Endothelial cell (in vitro differentiated cells): Measurements from ENCODE around the gene OTOA. TPM values are rescaled to one million over a fixed set of nuclear protein-coding genes. Genes with fewer than 3 reads are reported as not detected.
"Not testable (repeated sequence)": the region's sequence is repeated elsewhere in the genome, so short reads cannot be mapped to it uniquely, and the experiment has no call there.

Experiments
- DNase-seq: peaks from one replicate; pipeline ENCODE4 v3.0.0; 2021; ENCODE audit warnings: low spot score
- H3K27ac Mint-ChIP-seq: one replicate; pipeline ENCODE4 v1.8.0; 2021; ENCODE audit warnings: mixed read lengths, inconsistent platforms; ENCODE audit not compliant: unreplicated experiment
- H3K27me3 Mint-ChIP-seq: one replicate; pipeline ENCODE4 v1.8.0; 2021; ENCODE audit warnings: mild to moderate bottlenecking, moderate library complexity, mixed read lengths, inconsistent platforms; ENCODE audit not compliant: unreplicated experiment
- H3K36me3 Mint-ChIP-seq: one replicate; pipeline ENCODE4 v1.8.0; 2021; ENCODE audit warnings: mild to moderate bottlenecking, low read depth, mixed read lengths, inconsistent platforms; ENCODE audit not compliant: unreplicated experiment
- H3K4me1 Mint-ChIP-seq: one replicate; pipeline ENCODE4 v1.8.0; 2021; ENCODE audit warnings: mild to moderate bottlenecking, mixed read lengths, inconsistent platforms; ENCODE audit not compliant: unreplicated experiment
- H3K4me3 Mint-ChIP-seq: one replicate; pipeline ENCODE4 v1.8.0; 2021; ENCODE audit warnings: mild to moderate bottlenecking, mixed read lengths, inconsistent platforms; ENCODE audit not compliant: unreplicated experiment
- H3K9me3 Mint-ChIP-seq: one replicate; pipeline ENCODE4 v1.8.0; 2021; ENCODE audit warnings: mixed read lengths, inconsistent platforms; ENCODE audit not compliant: unreplicated experiment
- total RNA-seq: library from RNA; stranded (reverse); fragmentation: NEBNext Ultra II Directional; extraction: Animal tissue kit (Norgen Biotek cat#: 25700); gene quantifications from one replicate; pipeline ENCODE4 v1.2.1, GENCODE V29; 2021; ENCODE audit not compliant: unreplicated experiment
- TF ChIP-seq, protein P1 (sequence below): fragments of 200-600 bp; sonication (generic); IDR thresholded peaks from one replicate; pipeline ENCODE4 v1.5.0; 2021; ENCODE audit warnings: antibody characterized with exemption; ENCODE audit not compliant: unreplicated experiment

The OTOA gene
- total RNA-seq, 1 donor from 2014 or later, result not detected

DNA sequence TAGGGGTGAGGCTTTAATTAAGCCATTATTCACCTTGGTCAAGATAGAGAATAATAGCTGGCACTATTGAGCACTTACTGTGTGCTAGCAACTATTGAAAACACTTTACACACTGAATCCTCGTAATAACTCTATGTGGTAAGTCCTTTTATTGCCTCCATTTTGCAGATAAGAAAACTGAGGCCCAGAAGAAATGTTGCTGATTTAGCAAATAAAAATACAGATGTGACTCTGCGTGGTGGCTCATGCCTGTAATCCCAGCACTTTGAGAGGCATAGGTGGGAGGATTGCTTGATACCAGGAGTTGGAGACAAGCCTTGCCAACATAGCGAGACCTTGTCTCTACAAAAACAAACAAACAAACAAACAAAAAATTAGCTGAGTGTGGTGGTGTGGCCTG lies 19.4 kb downstream of the OTOA start:
- no peaks in the 10 kb centered on the region for H3K9me3 Mint-ChIP-seq
- H3K4me3 Mint-ChIP-seq, result no peak overlapping the region
- no peak for DNase-seq
- no peak overlapping the region for H3K27ac Mint-ChIP-seq
- TF ChIP-seq, protein P1, sequence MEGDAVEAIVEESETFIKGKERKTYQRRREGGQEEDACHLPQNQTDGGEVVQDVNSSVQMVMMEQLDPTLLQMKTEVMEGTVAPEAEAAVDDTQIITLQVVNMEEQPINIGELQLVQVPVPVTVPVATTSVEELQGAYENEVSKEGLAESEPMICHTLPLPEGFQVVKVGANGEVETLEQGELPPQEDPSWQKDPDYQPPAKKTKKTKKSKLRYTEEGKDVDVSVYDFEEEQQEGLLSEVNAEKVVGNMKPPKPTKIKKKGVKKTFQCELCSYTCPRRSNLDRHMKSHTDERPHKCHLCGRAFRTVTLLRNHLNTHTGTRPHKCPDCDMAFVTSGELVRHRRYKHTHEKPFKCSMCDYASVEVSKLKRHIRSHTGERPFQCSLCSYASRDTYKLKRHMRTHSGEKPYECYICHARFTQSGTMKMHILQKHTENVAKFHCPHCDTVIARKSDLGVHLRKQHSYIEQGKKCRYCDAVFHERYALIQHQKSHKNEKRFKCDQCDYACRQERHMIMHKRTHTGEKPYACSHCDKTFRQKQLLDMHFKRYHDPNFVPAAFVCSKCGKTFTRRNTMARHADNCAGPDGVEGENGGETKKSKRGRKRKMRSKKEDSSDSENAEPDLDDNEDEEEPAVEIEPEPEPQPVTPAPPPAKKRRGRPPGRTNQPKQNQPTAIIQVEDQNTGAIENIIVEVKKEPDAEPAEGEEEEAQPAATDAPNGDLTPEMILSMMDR, result no peak
- no peaks in the 10 kb centered on the region for H3K36me3 Mint-ChIP-seq
- no peaks in the 10 kb centered on the region for H3K4me1 Mint-ChIP-seq
- peaks cover 3% of the 10 kb centered on the region for H3K27me3 Mint-ChIP-seq

DNA sequence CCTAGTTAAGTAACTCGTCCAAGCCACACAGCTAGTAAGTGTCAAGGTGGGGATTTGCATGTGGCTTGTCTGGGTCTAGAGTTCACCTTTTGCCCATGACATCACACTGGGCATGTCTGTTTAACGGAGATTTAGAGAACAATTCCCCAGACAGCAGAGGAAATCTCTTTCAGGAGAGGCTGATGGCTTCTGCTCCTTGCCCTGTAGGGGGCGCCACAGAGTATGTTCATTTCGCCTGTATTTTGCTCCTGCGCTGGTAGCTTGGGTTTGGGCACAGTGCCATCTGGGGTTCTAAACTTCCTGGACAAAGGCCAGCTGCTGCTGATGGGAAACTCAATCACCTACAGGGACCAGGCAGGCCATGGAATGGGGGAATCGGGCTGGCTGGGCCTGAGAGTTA lies 20.4 kb downstream of the OTOA start:
- no peak overlapping the region for H3K27ac Mint-ChIP-seq
- H3K36me3 Mint-ChIP-seq, result no peaks in the 10 kb centered on the region
- TF ChIP-seq, protein P1, result peak; percentile 76
- H3K27me3 Mint-ChIP-seq, result peaks cover 5% of the 10 kb centered on the region
- no peaks in the 10 kb centered on the region for H3K4me1 Mint-ChIP-seq
- no peaks in the 10 kb centered on the region for H3K9me3 Mint-ChIP-seq
- DNase-seq, result peak; percentile 9
- no peak overlapping the region for H3K4me3 Mint-ChIP-seq

DNA sequence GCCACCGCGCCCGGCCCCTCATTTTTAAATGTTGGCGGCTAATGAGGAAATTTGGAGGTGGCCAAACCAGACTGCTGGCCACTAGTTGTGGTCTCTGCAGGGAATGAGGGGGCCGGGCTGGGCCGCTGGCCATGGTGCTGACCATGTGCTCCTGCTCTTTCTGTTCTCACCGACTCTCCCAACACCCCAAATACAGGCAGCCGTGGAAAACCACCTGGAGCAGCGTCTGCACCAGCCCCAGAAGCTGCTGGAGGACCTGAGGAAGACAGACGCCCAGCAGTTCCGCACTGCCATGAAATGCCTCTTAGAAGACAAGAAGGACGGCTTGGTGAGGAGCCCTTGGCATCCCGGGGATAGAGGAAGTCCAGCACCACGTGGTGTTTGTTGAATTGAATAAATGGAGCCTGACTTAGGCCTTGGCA lies 21.3 kb downstream of the OTOA start:
- no peak overlapping the region for H3K27ac Mint-ChIP-seq
- H3K4me3 Mint-ChIP-seq, result no peak overlapping the region
- H3K27me3 Mint-ChIP-seq, result peaks cover 5% of the 10 kb centered on the region
- TF ChIP-seq, protein P1, result no peak
- H3K9me3 Mint-ChIP-seq, result no peaks in the 10 kb centered on the region
- H3K4me1 Mint-ChIP-seq, result no peaks in the 10 kb centered on the region
- no peaks in the 10 kb centered on the region for H3K36me3 Mint-ChIP-seq
- DNase-seq, result peak; percentile 24

DNA sequence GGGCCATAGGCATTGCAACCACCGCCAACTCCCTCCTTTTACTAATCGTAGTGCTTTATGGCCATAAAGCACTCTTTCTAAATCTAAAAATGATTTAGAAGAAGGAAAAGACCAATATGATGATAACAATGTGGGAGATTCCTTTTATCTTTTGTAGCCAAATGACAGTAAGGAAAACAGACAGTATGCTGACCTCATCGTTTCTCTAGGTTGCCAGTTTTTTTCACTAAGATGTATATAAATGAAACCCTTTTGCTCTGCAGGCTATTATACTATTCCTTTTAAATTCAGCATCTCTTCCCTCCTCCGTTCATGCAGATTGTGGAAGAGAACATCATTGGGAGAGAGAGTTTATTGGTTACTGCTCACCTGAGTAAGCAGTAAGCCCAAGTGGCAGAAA lies 25.3 kb downstream of the OTOA start:
- TF ChIP-seq, protein P1, result no peak
- Mint-ChIP-seq H3K9me3 (no peaks in the 10 kb centered on the region), H3K27ac (no peak overlapping the region), H3K4me1 (no peaks in the 10 kb centered on the region), H3K36me3 (no peaks in the 10 kb centered on the region), H3K27me3 (peaks cover 2% of the 10 kb centered on the region), H3K4me3 (no peak overlapping the region)
- no peak for DNase-seq

DNA sequence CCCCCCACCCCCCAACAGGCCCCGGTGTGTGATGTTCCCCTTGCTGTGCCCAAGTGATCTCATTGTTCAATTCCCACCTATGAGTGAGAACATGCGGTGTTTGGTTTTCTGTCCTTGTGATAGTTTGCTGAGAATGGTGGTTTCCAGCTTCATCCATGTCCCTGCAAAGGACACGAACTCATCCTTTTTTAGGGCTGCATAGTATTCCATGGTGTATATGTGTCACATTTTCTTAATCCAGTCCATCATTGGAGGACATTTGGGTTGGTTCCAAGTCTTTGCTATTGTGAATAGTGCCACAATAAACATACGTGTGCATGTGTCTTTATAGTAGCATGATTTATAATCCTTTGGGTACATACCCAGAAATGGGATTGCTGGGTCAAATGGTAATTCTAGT lies 27.2 kb downstream of the OTOA start:
- not testable (repeated sequence) for H3K9me3 Mint-ChIP-seq, DNase-seq, H3K27ac Mint-ChIP-seq, H3K36me3 Mint-ChIP-seq, H3K4me3 Mint-ChIP-seq, H3K4me1 Mint-ChIP-seq, H3K27me3 Mint-ChIP-seq

DNA sequence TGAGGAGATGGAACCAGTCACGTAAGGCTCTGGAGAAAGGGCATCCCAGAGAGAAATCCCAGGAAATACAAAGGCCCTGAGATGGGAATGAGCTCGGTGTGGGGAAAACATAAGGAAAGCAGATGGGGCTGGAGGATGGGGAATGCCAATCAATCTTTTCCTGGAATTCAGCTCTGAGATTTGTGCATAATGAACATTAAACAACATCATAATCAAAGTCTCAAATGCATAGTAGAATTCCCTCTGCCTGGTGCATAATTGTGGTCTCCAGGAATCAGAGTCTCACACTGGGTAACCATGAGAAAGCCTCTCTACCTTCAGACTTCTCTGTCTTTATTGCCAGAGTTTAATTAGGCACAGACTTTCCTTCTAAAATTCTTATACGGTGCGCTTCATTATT lies 30.8 kb downstream of the OTOA start:
- TF ChIP-seq, protein P1, result no peak
- no peak overlapping the region for H3K27ac Mint-ChIP-seq
- H3K9me3 Mint-ChIP-seq, result no peaks in the 10 kb centered on the region
- H3K27me3 Mint-ChIP-seq, result no peaks in the 10 kb centered on the region
- no peak for DNase-seq
- H3K4me1 Mint-ChIP-seq, result no peaks in the 10 kb centered on the region
- H3K4me3 Mint-ChIP-seq, result no peak overlapping the region
- no peaks in the 10 kb centered on the region for H3K36me3 Mint-ChIP-seq
